HPDE6-E6E7 (cell line): ENCODE results near the gene NCOA5.
A peak's percentile ranks its signal among the peaks of the same experiment; 100 is the strongest.
"Not testable (repeated sequence)": the region's sequence is repeated elsewhere in the genome, so short reads cannot be mapped to it uniquely, and the experiment has no call there.

Source experiments
- DNase-seq: peaks from one replicate; pipeline ENCODE4 v3.0.0; 2011; ENCODE audit warnings: missing footprints; ENCODE audit errors: extremely low spot score

Gene NCOA5

GRCh38 chr20:46120136-46120535 lies 30.4 kb upstream of the NCOA5 start:
- DNase-seq = no peak

- no peak for DNase-seq
Measured at GRCh38 chr20:46119547-46119946, 29.8 kb upstream of the NCOA5 start.

GRCh38 chr20:46119028-46119546 lies 29.3 kb upstream of the NCOA5 start:
- DNase-seq = no peak

- DNase-seq = no peak
Measured at GRCh38 chr20:46118481-46119020, 28.8 kb upstream of the NCOA5 start.

GRCh38 chr20:46117704-46118467 lies 28.1 kb upstream of the NCOA5 start, which contains the start of gene CD40:
Gene CD40, plus strand, starts transcription at chr20:46118314. Its CDS starts 30 bp downstream, at chr20:46118344.
- peak; percentile 99 for DNase-seq

- no peak for DNase-seq
Measured at GRCh38 chr20:46114449-46114848, 24.7 kb upstream of the NCOA5 start.

- no peak for DNase-seq
Measured at GRCh38 chr20:46113113-46113470, 23.3 kb upstream of the NCOA5 start.

GRCh38 chr20:46112430-46113112 lies 22.8 kb upstream of the NCOA5 start:
- no peak for DNase-seq

GRCh38 chr20:46111836-46112212 lies 22.1 kb upstream of the NCOA5 start:
- no peak for DNase-seq

- no peak for DNase-seq
Measured at GRCh38 chr20:46111028-46111835, 21.5 kb upstream of the NCOA5 start.

- DNase-seq = no peak
Measured at GRCh38 chr20:46108976-46109375, 19.2 kb upstream of the NCOA5 start.

- no peak for DNase-seq
Measured at GRCh38 chr20:46108435-46108841, 18.7 kb upstream of the NCOA5 start.

- no peak for DNase-seq
Measured at GRCh38 chr20:46107061-46107460, 17.3 kb upstream of the NCOA5 start.

- no peak for DNase-seq
Measured at GRCh38 chr20:46104262-46104661, 14.5 kb upstream of the NCOA5 start.

- DNase-seq = no peak
Measured at GRCh38 chr20:46102940-46103339, 13.2 kb upstream of the NCOA5 start.

GRCh38 chr20:46101957-46102356 lies 12.2 kb upstream of the NCOA5 start:
- no peak for DNase-seq

- no peak for DNase-seq
Measured at GRCh38 chr20:46100988-46101387, 11.2 kb upstream of the NCOA5 start.

- not testable (repeated sequence) for DNase-seq
Measured at GRCh38 chr20:46100444-46100843, 10.7 kb upstream of the NCOA5 start.

- DNase-seq = no peak
Measured at GRCh38 chr20:46099491-46100287, 9.9 kb upstream of the NCOA5 start.

- no peak for DNase-seq
Measured at GRCh38 chr20:46093531-46093930, 3.8 kb upstream of the NCOA5 start.
